HG03565 (cell line): ENCODE results near the gene PRR27.
"Not testable (repeated sequence)": the region's sequence is repeated elsewhere in the genome, so short reads cannot be mapped to it uniquely, and the experiment has no call there.

Experiments used
- ATAC-seq: cut with Tn5 transposase; IDR thresholded peaks from one replicate; pipeline ENCODE4 v1.9.1; 2021; ENCODE audit warnings: mild to moderate bottlenecking, moderate library complexity; ENCODE audit not compliant: unreplicated experiment

PRR27 gene

DNA sequence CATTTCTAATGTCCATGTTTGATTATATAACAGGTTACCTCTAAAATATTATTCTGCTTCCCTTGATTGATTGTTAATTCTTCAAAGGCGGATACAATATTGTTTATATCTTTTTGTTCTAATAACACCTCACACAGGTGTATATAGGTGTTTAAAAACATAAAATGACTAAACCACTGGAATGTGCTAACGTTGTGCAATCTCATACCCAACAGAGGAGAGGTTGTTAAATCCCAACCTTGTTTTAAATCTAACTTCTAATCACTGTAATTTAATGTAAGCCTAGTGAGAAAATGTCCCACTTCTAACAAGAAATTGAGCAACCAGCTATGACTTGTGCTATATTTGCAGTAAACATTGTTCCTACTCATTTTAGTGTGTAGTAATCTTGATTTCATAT, 42.8 kb downstream of the PRR27 start:
- ATAC-seq, result no peak

DNA sequence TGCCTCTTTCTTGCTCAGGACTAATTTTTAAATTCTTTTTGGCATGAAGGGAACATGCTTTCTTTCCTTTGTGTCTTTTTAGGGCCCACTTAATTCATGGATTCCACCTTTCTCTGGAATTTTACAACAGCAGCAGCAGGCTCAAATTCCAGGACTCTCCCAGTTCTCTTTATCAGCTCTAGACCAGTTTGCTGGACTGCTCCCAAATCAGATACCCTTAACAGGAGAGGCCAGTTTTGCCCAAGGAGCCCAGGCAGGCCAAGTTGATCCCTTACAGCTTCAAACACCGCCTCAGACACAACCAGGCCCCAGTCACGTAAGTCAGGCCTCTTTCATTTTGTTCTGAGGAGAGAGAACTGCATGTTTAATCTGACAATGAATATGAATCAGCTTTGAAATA, 43.8 kb downstream of the PRR27 start:
- ATAC-seq, result no peak

DNA sequence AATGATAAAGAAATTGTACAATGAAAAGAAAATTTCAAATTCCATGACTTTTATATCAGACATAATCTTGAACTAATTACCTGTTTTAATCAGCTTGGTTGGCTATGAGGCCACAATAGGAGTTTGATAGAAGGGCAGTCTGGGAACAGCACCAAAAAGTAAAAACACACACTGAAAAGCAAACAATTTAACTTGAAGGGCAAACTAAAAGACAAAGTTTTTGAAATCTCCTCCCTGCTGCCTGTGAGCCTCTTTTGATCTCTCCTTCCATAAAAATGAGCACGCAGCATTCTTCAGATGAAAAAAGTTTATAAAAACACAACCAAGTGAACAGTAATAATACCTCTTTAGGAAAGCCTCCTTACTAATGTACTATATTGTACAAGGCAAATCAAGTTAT, 49.6 kb downstream of the PRR27 start:
- ATAC-seq, result no peak

DNA sequence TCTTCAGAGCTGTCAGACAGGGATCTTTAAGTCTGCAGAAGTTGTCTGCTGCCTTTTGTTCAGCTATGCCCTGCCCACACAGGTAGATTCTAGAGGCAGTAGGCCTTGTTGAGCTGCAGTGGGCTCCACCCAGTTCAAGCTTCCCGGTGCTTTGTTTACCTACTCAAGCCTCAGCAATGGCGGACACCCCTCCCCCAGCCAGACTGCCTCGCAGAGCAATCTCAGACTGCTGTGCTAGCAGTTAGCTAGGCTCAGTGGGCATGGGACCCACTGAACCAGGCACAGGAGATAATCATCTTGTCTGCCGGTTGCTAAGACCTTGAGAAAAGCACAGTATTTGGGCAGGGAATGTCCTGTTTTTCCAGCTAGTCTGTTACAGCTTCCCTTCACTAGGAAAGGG, 58.7 kb downstream of the PRR27 start:
- ATAC-seq, result not testable (repeated sequence)
